ENCODE results near the gene CIDEC. TPM values are rescaled to one million over a fixed set of nuclear protein-coding genes. Genes with fewer than 3 reads are reported as not detected.
"Not testable (repeated sequence)": the region's sequence is repeated elsewhere in the genome, so short reads cannot be mapped to it uniquely, and the experiment has no call there.

The CIDEC gene
- total RNA-seq, 2 experiments from 2014 or later = 0.18 TPM; not detected in 1

DNA sequence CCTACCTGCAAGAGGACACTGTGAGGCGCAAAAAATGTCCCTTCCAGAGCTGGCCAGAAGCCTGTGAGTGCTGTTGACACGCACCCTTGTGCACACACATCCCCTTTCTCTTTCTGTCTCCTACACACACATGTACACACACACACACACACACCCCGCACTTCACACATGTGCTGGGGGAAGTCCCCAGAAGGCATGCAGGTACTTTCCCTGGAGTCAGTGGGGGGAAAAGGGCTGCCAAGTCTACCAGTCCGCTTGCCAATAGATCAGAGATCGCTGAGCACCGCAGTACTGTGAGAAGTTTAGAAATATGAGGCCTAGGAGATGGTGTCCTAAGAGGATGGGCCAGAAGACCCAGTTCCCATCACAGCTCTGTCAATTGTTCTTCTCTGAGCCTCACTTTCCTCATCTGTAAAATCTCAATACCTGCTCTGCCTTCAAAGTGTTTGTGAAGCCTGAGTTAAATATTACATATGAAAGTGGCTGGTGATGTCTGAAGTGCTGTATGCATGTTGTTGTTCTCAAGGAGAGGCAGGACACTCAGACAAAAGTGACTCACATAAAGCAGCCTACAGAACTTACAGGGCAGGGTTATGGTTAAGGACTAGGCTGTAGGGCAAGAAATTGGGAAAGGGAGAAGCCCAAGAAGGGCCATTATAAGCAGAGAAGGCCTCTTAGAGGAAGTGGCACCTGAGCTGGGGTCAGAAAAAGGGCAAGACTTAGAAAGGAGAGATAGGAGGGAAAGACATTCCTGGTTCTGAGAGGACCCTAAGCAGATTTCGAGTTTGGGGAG, 29.4 kb upstream of the CIDEC start:
- H3K9me3 Mint-ChIP-seq = no peaks in the 10 kb centered on the region
- H3K27ac Mint-ChIP-seq = no peak overlapping the region
- H3K4me3 Mint-ChIP-seq = no peak overlapping the region
- peaks cover 9% of the 10 kb centered on the region for H3K4me1 Mint-ChIP-seq
- no peak for DNase-seq
- peaks cover 15% of the 10 kb centered on the region for H3K27me3 Mint-ChIP-seq
- no peaks in the 10 kb centered on the region for H3K36me3 Mint-ChIP-seq

DNA sequence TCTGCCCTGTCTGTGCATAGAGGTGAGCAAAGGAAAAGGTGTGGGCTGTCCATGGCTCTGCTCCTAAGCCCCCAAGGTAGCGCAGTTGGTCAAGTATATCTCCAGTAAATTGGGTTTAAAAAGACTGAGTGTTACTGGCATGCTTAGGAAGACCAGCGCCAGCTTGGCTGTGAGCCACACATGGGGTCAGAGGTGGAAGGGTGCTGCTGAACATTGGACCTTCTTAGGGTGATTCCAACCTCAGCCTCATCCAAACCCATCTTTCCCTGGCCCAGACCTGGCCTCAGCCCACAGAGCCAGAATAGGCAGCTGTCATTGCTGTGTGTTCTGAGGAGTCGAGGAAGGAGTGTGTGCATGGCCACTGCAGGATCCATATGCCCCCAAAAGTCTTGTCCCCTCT, 28.2 kb upstream of the CIDEC start:
- no peak overlapping the region for H3K4me3 Mint-ChIP-seq
- no peak for DNase-seq
- no peaks in the 10 kb centered on the region for H3K9me3 Mint-ChIP-seq
- no peaks in the 10 kb centered on the region for H3K36me3 Mint-ChIP-seq
- no peak overlapping the region for H3K27ac Mint-ChIP-seq
- H3K27me3 Mint-ChIP-seq = peaks cover 11% of the 10 kb centered on the region
- H3K4me1 Mint-ChIP-seq = peaks cover 15% of the 10 kb centered on the region

DNA sequence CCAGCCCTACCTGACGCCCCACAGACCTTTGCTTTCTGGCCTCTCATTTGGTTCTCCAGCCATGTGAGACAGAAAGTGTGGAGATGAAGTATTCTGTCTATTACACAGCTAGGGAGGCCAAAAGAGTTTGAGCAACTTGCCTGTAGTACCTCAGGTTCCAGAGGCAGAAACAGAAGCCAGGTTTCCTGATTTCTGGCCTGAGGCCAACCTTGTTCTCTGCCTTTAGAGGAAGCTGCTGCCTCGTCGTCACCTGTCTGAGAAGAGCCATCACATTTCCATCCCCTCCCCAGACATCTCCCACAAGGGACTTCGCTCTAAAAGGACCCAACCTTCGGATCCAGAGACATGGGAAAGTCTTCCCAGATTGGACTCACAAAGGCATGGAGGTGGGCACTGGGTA, 26.4 kb upstream of the CIDEC start:
- H3K36me3 Mint-ChIP-seq = no peaks in the 10 kb centered on the region
- DNase-seq = no peak

DNA sequence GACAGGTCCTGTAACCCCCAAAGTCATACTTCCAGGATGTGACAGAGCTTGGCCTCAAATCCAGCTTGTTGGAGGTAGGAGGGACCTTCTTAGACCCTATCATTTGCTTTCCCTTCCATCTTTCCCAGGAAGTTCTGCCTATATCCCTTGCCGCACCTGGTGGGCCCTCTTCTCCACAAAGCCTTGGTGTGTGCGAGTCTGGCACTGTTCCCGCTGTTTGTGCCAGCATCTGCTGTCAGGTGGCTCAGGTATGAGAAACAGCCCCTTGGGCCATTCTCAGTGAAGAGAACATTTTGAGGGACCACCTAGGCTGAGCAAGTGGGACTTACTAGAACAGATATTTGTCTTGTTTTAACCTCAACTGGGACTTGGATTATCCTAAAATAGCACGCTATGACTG, 23.9 kb upstream of the CIDEC start:
- Mint-ChIP-seq H3K27me3 (no peaks in the 10 kb centered on the region), H3K4me1 (peaks cover 29% of the 10 kb centered on the region), H3K4me3 (no peak overlapping the region), H3K9me3 (no peaks in the 10 kb centered on the region), H3K36me3 (no peaks in the 10 kb centered on the region), H3K27ac (no peak overlapping the region)
- DNase-seq = no peak

More for the DNA sequence above, 26.4 kb upstream of the CIDEC start:
- Mint-ChIP-seq H3K4me1 (peaks cover 30% of the 10 kb centered on the region), H3K4me3 (no peak overlapping the region), H3K27me3 (peaks cover 6% of the 10 kb centered on the region), H3K27ac (no peak overlapping the region), H3K9me3 (no peaks in the 10 kb centered on the region)

DNA sequence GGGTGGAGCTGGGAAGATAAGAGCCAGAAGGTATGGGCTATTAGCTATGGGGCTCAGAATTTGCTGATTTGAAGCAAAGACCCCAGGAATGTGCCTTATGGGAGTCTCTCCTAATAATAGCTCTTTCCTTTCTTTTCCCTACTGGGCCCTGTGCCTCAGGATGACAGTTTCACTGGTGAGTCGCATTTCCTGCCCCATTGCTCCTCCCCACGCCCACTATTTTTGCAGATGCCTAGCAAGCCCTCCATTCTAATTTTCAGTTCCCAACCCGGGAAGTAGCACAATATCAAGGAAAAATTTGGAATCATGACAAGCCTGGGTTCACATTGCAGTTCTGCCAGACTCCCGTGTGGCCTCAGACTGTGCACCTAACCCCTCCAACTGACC, 23.2 kb upstream of the CIDEC start:
- no peaks in the 10 kb centered on the region for H3K27me3 Mint-ChIP-seq
- H3K36me3 Mint-ChIP-seq = no peaks in the 10 kb centered on the region
- DNase-seq = no peak
- H3K27ac Mint-ChIP-seq = peak overlapping the region; percentile 78
- H3K4me3 Mint-ChIP-seq = peak overlapping the region; percentile 60
- peaks cover 36% of the 10 kb centered on the region for H3K4me1 Mint-ChIP-seq
- H3K9me3 Mint-ChIP-seq = no peaks in the 10 kb centered on the region

DNA sequence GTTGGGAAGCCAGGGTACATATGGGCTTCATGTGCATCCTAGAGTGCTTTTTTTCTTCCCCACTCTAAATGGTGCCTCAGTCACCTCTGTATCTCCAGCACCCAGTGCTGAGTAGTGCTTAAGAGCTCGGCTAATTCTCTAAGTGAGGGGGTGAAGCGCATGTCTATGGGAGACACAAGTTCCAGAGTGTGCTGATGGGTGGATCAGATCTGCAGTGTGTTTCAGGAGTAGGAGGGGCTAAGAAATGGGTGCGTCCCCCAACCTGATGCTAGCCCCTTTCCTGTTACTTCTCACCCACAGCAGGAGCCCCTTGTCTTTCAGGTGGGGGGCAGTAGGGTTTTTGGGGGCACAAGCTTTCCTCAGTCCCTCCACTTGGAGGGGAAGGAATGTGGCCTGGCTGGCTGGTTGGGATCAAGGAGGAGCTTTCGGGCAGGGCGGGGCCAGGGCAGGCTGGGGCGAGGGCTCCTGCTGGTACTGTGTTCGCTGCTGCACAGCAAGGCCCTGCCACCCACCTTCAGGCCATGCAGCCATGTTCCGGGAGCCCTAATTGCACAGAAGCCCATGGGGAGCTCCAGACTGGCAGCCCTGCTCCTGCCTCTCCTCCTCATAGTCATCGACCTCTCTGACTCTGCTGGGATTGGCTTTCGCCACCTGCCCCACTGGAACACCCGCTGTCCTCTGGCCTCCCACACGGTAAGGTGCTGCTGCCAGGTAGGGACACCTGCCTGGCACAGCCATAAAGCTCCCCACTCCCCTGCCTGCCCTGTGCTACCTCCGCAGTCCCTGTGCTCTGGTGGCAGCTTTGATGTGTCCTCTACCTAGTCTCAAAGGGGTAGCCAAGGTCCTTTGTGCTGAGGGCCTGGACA, 22.6 kb upstream of the CIDEC start, which contains the start of gene IL17RE:
IL17RE (plus strand) TSS at position 477 of the 866 bp plus-strand sequence; CDS start at position 562, 85 bp downstream.
- no peak for DNase-seq
- Mint-ChIP-seq H3K27ac (peak within 1 kb of the TSS; percentile 78), H3K36me3 (no peaks in the 10 kb centered on the region), H3K4me3 (peak within 1 kb of the TSS; percentile 60), H3K9me3 (no peaks in the 10 kb centered on the region), H3K27me3 (no peaks in the 10 kb centered on the region), H3K4me1 (peaks cover 37% of the 10 kb centered on the region)

DNA sequence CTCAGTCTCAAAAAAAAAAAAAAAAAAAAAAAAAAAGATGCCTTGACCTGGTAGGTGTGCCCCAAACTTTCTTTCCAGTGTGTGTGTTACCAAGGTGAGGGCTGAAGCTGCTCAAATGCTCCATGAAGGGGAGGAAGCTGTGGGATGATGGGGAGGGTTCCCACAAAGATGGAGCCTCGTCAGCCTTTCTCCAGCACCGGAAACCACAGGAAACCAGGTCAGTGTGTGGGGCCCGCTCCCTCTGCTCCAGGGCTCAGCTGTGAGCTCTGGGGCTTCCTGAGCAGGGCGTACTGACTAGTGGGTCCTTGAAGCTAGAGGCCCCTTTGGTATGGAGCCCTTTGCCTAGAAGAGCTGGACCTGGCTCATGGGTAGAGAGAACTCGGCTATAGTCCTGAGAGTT, 21.9 kb upstream of the CIDEC start:
- H3K36me3 Mint-ChIP-seq = no peaks in the 10 kb centered on the region
- DNase-seq = peak; percentile 26
- peak overlapping the region; percentile 60 for H3K4me3 Mint-ChIP-seq
- H3K9me3 Mint-ChIP-seq = no peaks in the 10 kb centered on the region
- no peaks in the 10 kb centered on the region for H3K27me3 Mint-ChIP-seq
- H3K4me1 Mint-ChIP-seq = peaks cover 37% of the 10 kb centered on the region
- peak overlapping the region; percentile 56 for H3K27ac Mint-ChIP-seq

DNA sequence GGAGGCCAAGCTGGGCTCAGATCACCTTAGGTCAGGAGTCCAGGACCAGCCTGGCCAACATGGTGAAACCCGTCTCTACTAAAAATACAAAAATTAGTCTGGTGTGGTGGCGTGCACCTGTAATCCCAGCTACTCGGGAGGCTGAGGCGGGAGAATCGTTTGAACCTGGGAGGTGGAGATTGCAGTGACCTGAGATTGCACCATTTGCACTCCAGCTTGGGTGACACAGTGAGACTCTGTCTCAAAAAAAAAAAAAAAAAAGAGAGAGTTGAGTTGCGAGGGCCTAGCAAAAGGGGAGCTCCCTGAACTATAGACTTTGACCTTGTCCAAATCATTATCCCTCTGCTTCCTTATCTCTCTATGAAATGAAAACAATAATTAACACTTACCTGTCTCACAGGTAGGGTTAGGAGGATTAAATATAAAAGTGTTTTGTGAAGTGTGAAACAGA, 20.9 kb upstream of the CIDEC start:
- H3K4me3 Mint-ChIP-seq, H3K9me3 Mint-ChIP-seq, H3K27ac Mint-ChIP-seq, H3K36me3 Mint-ChIP-seq, H3K27me3 Mint-ChIP-seq, DNase-seq: not testable (repeated sequence)
- peaks cover 37% of the 10 kb centered on the region for H3K4me1 Mint-ChIP-seq

DNA sequence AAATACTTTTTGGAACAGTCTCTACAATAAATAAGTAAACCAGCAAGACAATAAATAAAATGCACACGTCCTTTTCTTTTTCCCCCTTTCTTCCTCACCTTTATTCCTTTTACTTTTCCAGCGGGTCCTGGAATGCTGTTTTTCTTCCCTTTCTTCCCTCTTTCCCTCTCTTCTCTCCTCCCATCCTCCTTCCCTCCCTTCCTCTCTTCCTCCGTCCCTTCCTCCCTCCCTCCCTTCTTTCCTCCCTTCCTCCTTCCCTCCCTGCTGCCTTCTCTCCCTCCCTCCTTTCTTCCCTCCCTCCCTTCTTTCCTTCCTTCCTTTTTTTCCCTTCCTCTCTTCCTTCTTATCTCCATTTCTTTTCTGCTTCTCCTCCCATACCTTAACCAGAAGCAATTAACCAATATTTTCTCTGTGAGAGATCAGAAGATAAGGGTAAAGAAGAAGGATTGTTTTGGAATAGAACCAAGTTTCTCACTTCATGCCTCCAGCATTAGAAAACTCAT, 19.3 kb upstream of the CIDEC start:
- H3K4me1 Mint-ChIP-seq = peaks cover 46% of the 10 kb centered on the region
- no peak for DNase-seq
- H3K27ac Mint-ChIP-seq = no peak overlapping the region
- H3K36me3 Mint-ChIP-seq = peaks cover 12% of the 10 kb centered on the region
- H3K9me3 Mint-ChIP-seq = peaks cover 4% of the 10 kb centered on the region
- no peaks in the 10 kb centered on the region for H3K27me3 Mint-ChIP-seq
- H3K4me3 Mint-ChIP-seq = no peak overlapping the region

DNA sequence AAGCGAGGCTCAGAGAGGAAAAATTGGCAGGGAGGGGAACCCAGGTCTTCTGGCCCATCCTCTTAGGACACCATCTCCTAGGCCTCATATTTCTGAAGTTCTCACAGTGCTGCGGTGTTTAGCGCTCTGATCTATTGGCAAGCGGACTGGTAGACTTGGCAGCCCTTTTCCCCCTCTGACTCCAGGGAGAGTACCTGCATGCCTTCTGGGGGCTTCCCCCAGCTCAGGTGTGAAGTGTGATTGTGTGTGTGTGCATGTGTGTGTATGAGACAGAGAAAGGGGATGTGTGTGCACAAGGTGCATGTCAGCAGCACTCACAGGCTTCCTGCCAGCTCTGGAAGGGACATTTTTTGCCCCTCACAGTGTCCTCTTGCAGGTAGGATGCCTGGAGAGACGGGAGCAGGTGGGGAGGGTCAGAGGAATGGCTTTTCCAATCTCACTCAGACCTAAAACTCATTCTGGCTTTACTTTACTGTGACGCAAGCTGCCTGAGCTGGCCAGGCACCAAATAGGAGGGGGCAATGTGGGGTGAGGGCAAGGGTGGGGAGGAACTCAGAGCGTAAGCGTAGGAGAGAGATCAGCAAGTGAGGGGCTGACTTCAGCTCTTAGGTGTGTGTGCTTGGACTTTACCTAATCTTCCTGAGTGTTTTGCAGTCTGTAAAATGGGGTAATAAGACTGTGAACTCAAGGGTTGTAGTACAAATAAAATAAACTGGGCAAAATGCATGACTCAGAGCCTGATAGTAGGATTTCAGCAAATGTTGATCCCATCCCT, 18.6 kb upstream of the CIDEC start:
- Mint-ChIP-seq H3K27me3 (no peaks in the 10 kb centered on the region), H3K27ac (no peak overlapping the region), H3K4me1 (peaks cover 50% of the 10 kb centered on the region), H3K36me3 (peaks cover 19% of the 10 kb centered on the region), H3K4me3 (no peak overlapping the region), H3K9me3 (peaks cover 4% of the 10 kb centered on the region)
- DNase-seq = no peak

DNA sequence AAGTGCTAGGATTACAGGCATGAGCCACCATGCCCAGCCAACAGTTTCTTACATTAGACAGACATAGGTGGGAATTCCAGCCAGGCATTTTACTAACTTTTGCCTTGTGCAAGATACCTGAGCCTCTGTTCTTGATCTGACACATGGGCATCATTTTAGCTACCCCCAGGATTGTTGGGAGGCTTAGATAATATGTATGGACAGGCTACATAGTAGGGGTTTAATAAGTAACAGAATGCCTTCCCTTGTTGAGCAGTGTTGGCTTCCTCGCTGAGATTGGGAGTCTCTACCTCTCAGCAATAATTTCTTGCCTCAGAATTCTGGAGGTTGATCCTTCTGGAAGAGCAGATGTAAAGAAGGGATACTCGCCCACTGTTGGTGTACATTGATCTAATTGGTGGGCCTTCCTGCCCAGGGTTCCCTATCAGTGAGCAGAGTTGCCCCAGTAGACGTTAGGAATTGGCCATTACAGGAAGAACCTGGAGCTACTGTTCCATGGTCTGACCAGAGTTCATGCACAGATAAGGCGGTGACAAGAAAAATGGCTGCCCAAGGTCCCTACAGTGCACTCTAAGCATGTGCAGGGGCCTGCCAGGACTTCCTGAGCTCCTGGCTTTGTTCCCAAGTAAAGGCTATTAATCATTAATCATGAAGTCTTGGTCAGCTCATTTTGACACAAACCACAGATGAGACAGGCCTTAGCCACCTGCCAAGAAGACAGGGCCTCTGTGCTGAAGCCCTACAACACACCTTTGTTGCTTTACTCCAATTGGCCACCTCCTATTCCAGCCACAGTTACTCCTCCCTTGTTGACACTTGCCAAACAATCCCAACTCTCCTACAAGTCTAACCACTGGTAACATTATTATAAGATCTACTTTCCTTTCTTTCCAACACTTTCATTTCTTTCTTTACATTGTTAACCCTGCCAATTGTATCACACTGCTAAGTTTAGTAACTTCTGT, 17.6 kb upstream of the CIDEC start:
- Mint-ChIP-seq H3K27ac (no peak overlapping the region), H3K4me1 (peaks cover 48% of the 10 kb centered on the region), H3K9me3 (peaks cover 5% of the 10 kb centered on the region), H3K4me3 (no peak overlapping the region), H3K36me3 (peaks cover 28% of the 10 kb centered on the region), H3K27me3 (no peaks in the 10 kb centered on the region)
- no peak for DNase-seq

DNA sequence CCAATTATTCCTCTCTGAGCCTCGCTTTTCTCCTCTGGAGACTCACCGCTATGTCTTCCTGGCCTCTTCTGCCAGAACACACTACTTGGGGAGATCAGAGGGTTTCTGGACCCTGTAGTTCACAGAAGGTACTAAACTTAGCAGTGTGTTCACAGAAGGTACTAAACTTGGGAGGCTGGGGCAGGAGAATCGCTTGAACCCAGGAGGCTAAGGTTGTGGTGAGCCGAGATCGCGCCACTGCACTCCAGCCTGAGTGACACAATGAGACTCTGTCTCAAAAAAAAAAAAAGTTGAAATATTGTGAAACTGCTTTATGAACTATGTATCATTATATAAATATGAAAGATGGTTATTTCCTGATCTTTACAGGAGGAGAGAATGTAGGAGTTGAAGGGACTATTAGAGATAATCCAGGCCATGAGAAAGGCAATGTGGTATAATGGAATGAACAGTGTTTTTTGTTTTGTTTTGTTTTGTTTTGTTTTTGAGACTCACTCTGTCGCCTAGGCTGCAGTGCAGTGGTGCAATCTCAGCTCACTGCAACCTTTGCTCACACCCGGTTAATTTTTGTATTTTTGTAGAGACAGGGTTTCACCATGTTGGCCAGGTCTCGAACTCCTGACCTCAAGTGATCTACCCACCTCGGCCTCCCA, 16.8 kb upstream of the CIDEC start:
- peaks cover 36% of the 10 kb centered on the region for H3K36me3 Mint-ChIP-seq
- peaks cover 46% of the 10 kb centered on the region for H3K4me1 Mint-ChIP-seq
- not testable (repeated sequence) for H3K4me3 Mint-ChIP-seq, H3K27me3 Mint-ChIP-seq, DNase-seq, H3K27ac Mint-ChIP-seq, H3K9me3 Mint-ChIP-seq

DNA sequence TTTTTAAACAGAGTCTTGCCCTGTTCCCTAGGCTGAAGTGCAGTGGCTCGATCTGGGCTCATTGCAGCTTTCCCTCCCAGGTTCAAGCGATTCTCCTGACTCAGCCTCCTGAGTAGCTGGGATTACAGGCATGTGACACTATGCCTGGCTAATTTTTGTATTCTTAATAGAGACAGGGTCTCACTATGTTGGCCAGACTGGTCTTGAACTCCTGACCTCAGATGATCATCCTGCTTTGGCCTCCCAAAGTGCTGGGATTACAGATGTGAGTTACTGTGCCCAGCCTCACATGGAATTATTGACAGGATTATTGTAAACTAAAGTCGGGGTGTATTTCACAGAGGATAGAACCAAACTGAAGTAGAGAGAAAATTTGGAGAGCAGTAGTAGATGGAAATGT, 15.7 kb upstream of the CIDEC start:
- DNase-seq, H3K9me3 Mint-ChIP-seq, H3K4me3 Mint-ChIP-seq, H3K27me3 Mint-ChIP-seq: not testable (repeated sequence)
- Mint-ChIP-seq H3K4me1 (peaks cover 42% of the 10 kb centered on the region), H3K36me3 (peaks cover 42% of the 10 kb centered on the region), H3K27ac (peak overlapping the region; percentile 63)

Data from activated naive CD8-positive, alpha-beta T cell treated with anti-CD3 and anti-CD28 coated beads for 36 hours (primary cell).